IMR-90 (cell line): ENCODE measurements around the gene COL19A1. TPM values are rescaled to one million over a fixed set of nuclear protein-coding genes. Genes with fewer than 3 reads are reported as not detected.

Experiments used
- ATAC-seq: fragments of 200-7000 bp; cut with Tn5 transposase; 2 replicates; pipeline ENCODE4 v1.9.1; 2020; ENCODE audit warnings: low read depth, mild to moderate bottlenecking, moderate library complexity
- BruUV-seq: library from RNA; stranded (reverse); fragments of 400-500 nt; replicated peaks from 2 replicates; lab custom pipeline; 2021; lab: Mats Ljungman, UMichigan
- CTCF ChIA-PET: fragments of 300-600 bp; formaldehyde crosslinking; extraction: SDS; loops from one replicate; lab custom pipeline; 2021; ENCODE audit warnings: antibody characterized with exemption; lab: Yijun Ruan, JAX
- POLR2A ChIA-PET: fragments of 300-600 bp; sonication (Branson Sonifier 250); formaldehyde crosslinking; loops from one replicate; lab custom pipeline; 2022; ENCODE audit warnings: antibody characterized with exemption; ENCODE audit not compliant: unreplicated experiment; lab: Charles Lee
- DNase-seq: peaks from one replicate; pipeline ENCODE4 v3.0.0; 2013
- H2AFZ ChIP-seq: replicated peaks from 2 replicates; pipeline ENCODE3; 2013; ENCODE audit warnings: low read length, mild to moderate bottlenecking; ENCODE audit not compliant: poor library complexity
- H2AK5ac ChIP-seq: 2 replicates; pipeline ENCODE4 v1.6.1; 2013; ENCODE audit warnings: low read depth, low read length, inconsistent platforms
- H2AK9ac ChIP-seq: replicated peaks from 2 replicates; pipeline ENCODE3; 2013; ENCODE audit warnings: mild to moderate bottlenecking, low read depth, low read length, moderate library complexity; ENCODE audit not compliant: poor library complexity
- H2BK120ac ChIP-seq: 2 replicates; pipeline ENCODE4 v1.6.1; 2013; ENCODE audit warnings: low read depth, low read length, inconsistent platforms
- H2BK15ac ChIP-seq: 3 replicates; pipeline ENCODE4 v1.6.1; 2013; ENCODE audit warnings: low read depth, low read length, inconsistent platforms
- H2BK20ac ChIP-seq: 2 replicates; pipeline ENCODE4 v1.6.1; 2013; ENCODE audit warnings: low read depth, mild to moderate bottlenecking, inconsistent platforms, low read length, moderate library complexity
- H2BK5ac ChIP-seq: 2 replicates; pipeline ENCODE4 v1.6.1; 2013; ENCODE audit warnings: mild to moderate bottlenecking, low read depth, low read length, inconsistent platforms; ENCODE audit not compliant: poor library complexity, severe bottlenecking
- H3K14ac ChIP-seq: replicated peaks from 2 replicates; pipeline ENCODE4 v1.6.1; 2013; ENCODE audit warnings: low read depth, low read length, inconsistent platforms
- H3K18ac ChIP-seq: 2 replicates; pipeline ENCODE4 v1.6.1; 2013; ENCODE audit warnings: low read depth, low read length, control low read depth
- H3K23ac ChIP-seq: 2 replicates; pipeline ENCODE4 v1.6.1; 2013; ENCODE audit warnings: low read depth, low read length, inconsistent platforms
- H3K27ac ChIP-seq: 2 replicates; pipeline ENCODE4 v1.5.1; 2013; ENCODE audit warnings: mild to moderate bottlenecking, control low read depth, low read length; ENCODE audit not compliant: insufficient read depth
- H3K27me3 ChIP-seq: 2 replicates; pipeline ENCODE4 v1.6.1; 2013; ENCODE audit warnings: low read length; ENCODE audit not compliant: control insufficient read depth, insufficient read depth
- H3K36me3 ChIP-seq: 2 replicates; pipeline ENCODE4 v1.6.1; 2013; ENCODE audit warnings: low read length, mixed read lengths; ENCODE audit not compliant: control insufficient read depth, insufficient read depth
- H3K4ac ChIP-seq: 2 replicates; pipeline ENCODE4 v1.6.1; 2013; ENCODE audit warnings: low read depth, low read length, inconsistent platforms
- H3K4me1 ChIP-seq: 2 replicates; pipeline ENCODE4 v1.6.1; 2013; ENCODE audit warnings: low read length, mixed read lengths; ENCODE audit not compliant: control insufficient read depth, insufficient read depth
- H3K4me2 ChIP-seq: 2 replicates; pipeline ENCODE4 v1.6.1; 2013; ENCODE audit warnings: low read depth, mild to moderate bottlenecking, control low read depth, low read length, moderate library complexity
- H3K4me3 ChIP-seq: 2 replicates; pipeline ENCODE4 v1.5.1; 2013; ENCODE audit warnings: low read depth, mild to moderate bottlenecking, control low read depth, low read length, moderate library complexity; ENCODE audit not compliant: insufficient read depth
- H3K56ac ChIP-seq: 2 replicates; pipeline ENCODE4 v1.6.1; 2013; ENCODE audit warnings: low read length, inconsistent platforms; ENCODE audit not compliant: insufficient read depth; ENCODE audit errors: extremely low read depth
- H3K79me1 ChIP-seq, 2 experiments: 2 replicates each; pipeline ENCODE4 v1.6.1; 2013; ENCODE audit warnings: low read length in 2 of 2, inconsistent platforms in 1 of 2, low read depth in 1 of 2
- H3K9ac ChIP-seq: 2 replicates; pipeline ENCODE4 v1.6.1; 2013; ENCODE audit warnings: low read depth, low read length, control low read depth
- H3K9me1 ChIP-seq: 2 replicates; pipeline ENCODE4 v1.6.1; 2013; ENCODE audit warnings: low read length, inconsistent platforms; ENCODE audit not compliant: insufficient read depth
- H3K9me3 ChIP-seq: 2 replicates; pipeline ENCODE4 v1.6.1; 2013; ENCODE audit warnings: low read length; ENCODE audit not compliant: control insufficient read depth, insufficient read depth
- H4K20me1 ChIP-seq: 2 replicates; pipeline ENCODE4 v1.6.1; 2013; ENCODE audit warnings: low read length, inconsistent platforms; ENCODE audit not compliant: insufficient read depth
- H4K5ac ChIP-seq: 2 replicates; pipeline ENCODE4 v1.6.1; 2013; ENCODE audit warnings: mild to moderate bottlenecking, low read depth, low read length, control low read depth
- H4K8ac ChIP-seq, 2 experiments: 2 replicates each; pipeline ENCODE4 v1.6.1; 2013; ENCODE audit warnings: low read depth in 2 of 2, low read length in 2 of 2, control low read depth in 1 of 2, inconsistent platforms in 1 of 2
- H4K91ac ChIP-seq: 2 replicates; pipeline ENCODE4 v1.6.1; 2013; ENCODE audit warnings: low read depth, low read length, inconsistent platforms; ENCODE audit not compliant: insufficient read depth
- CEBPB ChIP-seq: IDR thresholded peaks from 2 replicates; pipeline ENCODE4 v1.6.1; 2012; ENCODE audit warnings: low read depth, low read length, improper control_type of control experiment
- MAFK ChIP-seq: IDR thresholded peaks from 2 replicates; pipeline ENCODE4 v1.6.1; 2012; ENCODE audit warnings: low read depth, low read length, improper control_type of control experiment
- POLR2A ChIP-seq: IDR thresholded peaks from 2 replicates; pipeline ENCODE4 v1.6.1; 2012; ENCODE audit warnings: mild to moderate bottlenecking, low read depth, low read length
- RAD21 ChIP-seq: IDR thresholded peaks from 2 replicates; pipeline ENCODE4 v1.6.1; 2012; ENCODE audit warnings: low read length, improper control_type of control experiment
- RFX5 ChIP-seq: IDR thresholded peaks from 2 replicates; pipeline ENCODE4 v1.8.0; 2012; ENCODE audit warnings: low read depth, mild to moderate bottlenecking, low read length, moderate library complexity
- SMC3 ChIP-seq: fragments of 150-350 bp; IDR thresholded peaks from 2 replicates; pipeline ENCODE4 v1.6.1; 2016; ENCODE audit warnings: low read depth, mild to moderate bottlenecking, antibody characterized with exemption, low read length, moderate library complexity
- WGBS, 2 experiments: methylation state at CpG; one replicate each; pipeline versions ENCODE4 v1.1.5 to v1.1.7; 2013; ENCODE audit warnings: missing lambda C conversion rate in 2 of 2; ENCODE audit not compliant: insufficient read length in 1 of 2; ENCODE audit errors: extremely low coverage in 2 of 2; 5-methylcytosine and 5-hydroxymethylcytosine counted together
- dilution Hi-C: fragments of 300-500 bp; cut with HindIII; formaldehyde crosslinking; loops from one replicate; pipeline ENCODE4 v1.14.3; 2018; ENCODE audit warnings: low sequenced_read_pairs; ENCODE audit not compliant: unreplicated experiment
- in situ Hi-C: fragments of 300-500 bp; cut with MboI; formaldehyde crosslinking; loops from 3 replicates; pipeline ENCODE4 v1.14.3; 2019; ENCODE audit warnings: low sequenced_read_pairs, inconsistent platforms, mixed read lengths
- intact Hi-C: fragments of 100-400 bp; cut with micrococcal nuclease; formaldehyde crosslinking; loops from 2 replicates; pipeline ENCODE4 v1.10.0; 2022
- polyA plus RNA-seq, 3 experiments: library from polyadenylated mRNA; depleted of rRNA; stranded (reverse); fragments of >200 nt; gene quantifications; 2 replicates each; pipeline ENCODE4 v1.2.3, GENCODE V29; 2012; ENCODE audit warnings: low replicate concordance in 1 of 3
- total RNA-seq: library from RNA; depleted of rRNA; stranded (reverse); fragments of >200 nt; gene quantifications from 2 replicates; pipeline ENCODE4 v1.2.3, GENCODE V29; 2012
- TF ChIP-seq, protein P1 (sequence below): conservative IDR thresholded peaks from 2 replicates; pipeline ENCODE4 v1.5.1; 2012; ENCODE audit warnings: mild to moderate bottlenecking, low read depth, low read length, improper control_type of control experiment

Gene COL19A1
- total and polyA plus RNA-seq, 2 of the 4 experiments (the other 2 are of a cell fraction) = under 0.01 TPM; not detected in 1

DNA sequence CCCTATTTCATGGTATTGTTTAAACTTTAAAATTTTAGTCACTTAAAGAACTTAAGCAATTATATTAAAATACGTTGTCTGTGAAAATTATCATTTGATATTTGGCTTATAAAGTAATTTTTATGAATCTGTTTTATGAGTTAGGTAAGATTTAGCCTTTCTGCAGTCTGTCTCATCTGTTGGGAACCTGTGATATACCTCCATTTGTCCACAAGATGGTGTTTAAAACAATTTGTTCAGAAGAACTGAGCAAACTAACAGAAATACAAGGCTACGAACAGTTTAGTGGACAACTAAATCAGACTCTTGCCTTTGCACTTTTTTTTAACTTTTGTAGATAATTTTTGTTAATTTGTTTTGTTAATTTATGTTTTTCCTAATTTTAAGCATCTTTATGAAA lies 344.1 kb downstream of the COL19A1 start:
- POLR2A ChIA-PET = no interaction called here
- no TSS peak for BruUV-seq

More for the DNA sequence above, 344.1 kb downstream of the COL19A1 start:
- no peak overlapping the region for H2BK20ac ChIP-seq
- TF ChIP-seq CEBPB (no peak), SMC3 (no peak), POLR2A (no peak), MAFK (no peak), RFX5 (no peak), RAD21 (no peak)
- TF ChIP-seq, protein P1, sequence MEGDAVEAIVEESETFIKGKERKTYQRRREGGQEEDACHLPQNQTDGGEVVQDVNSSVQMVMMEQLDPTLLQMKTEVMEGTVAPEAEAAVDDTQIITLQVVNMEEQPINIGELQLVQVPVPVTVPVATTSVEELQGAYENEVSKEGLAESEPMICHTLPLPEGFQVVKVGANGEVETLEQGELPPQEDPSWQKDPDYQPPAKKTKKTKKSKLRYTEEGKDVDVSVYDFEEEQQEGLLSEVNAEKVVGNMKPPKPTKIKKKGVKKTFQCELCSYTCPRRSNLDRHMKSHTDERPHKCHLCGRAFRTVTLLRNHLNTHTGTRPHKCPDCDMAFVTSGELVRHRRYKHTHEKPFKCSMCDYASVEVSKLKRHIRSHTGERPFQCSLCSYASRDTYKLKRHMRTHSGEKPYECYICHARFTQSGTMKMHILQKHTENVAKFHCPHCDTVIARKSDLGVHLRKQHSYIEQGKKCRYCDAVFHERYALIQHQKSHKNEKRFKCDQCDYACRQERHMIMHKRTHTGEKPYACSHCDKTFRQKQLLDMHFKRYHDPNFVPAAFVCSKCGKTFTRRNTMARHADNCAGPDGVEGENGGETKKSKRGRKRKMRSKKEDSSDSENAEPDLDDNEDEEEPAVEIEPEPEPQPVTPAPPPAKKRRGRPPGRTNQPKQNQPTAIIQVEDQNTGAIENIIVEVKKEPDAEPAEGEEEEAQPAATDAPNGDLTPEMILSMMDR = no peak
- no peak overlapping the region for H2BK15ac ChIP-seq
- H2AFZ ChIP-seq = no peak overlapping the region
- no peak overlapping the region for H2AK9ac ChIP-seq
- H3K9ac ChIP-seq = no peak overlapping the region
- H2BK5ac ChIP-seq = no peak overlapping the region
- no peak overlapping the region for H4K8ac ChIP-seq
- no peak overlapping the region for H3K4ac ChIP-seq
- no peaks in the 10 kb centered on the region for H3K9me3 ChIP-seq
- no peaks in the 10 kb centered on the region for H4K20me1 ChIP-seq
- no peak overlapping the region for H4K91ac ChIP-seq
- H3K27ac ChIP-seq = no peak overlapping the region
- no peaks in the 10 kb centered on the region for H3K4me1 ChIP-seq
- intact Hi-C loops = no loop called here
- H3K23ac ChIP-seq = no peak overlapping the region
- H3K9me1 ChIP-seq = no peaks in the 10 kb centered on the region
- no peak overlapping the region for H3K14ac ChIP-seq
- H3K4me2 ChIP-seq = no peak overlapping the region
- CTCF ChIA-PET = interaction anchor here (2.3 kb wide), 1 partner anchor 10 kb away, joined by 9 read pairs; no protein-coding TSS in a partner anchor
- H4K5ac ChIP-seq = no peak overlapping the region
- no peak overlapping the region for H3K18ac ChIP-seq
- dilution Hi-C loops = no loop called here
- peaks cover 2% of the 10 kb centered on the region; the same call in 1 of the 2 replicates for H3K27me3 ChIP-seq
- DNase-seq (no peak), ATAC-seq (no peak)
- no peak overlapping the region for H2AK5ac ChIP-seq
- H2BK120ac ChIP-seq = no peak overlapping the region
- no peaks in the 10 kb centered on the region for H3K79me1 ChIP-seq
- no peaks in the 10 kb centered on the region for H3K36me3 ChIP-seq
- in situ Hi-C loops = loop anchor here (25.0 kb wide), 1 partner anchor 477 kb away; no protein-coding TSS in a partner anchor
- no peak overlapping the region for H3K4me3 ChIP-seq
- no peak overlapping the region for H3K56ac ChIP-seq
- no CpG with 5 or more reads among the region's 2 CpGs for WGBS, 2 experiments
